Measurements from ENCODE around the gene SLIT1. TPM values are rescaled to one million over a fixed set of nuclear protein-coding genes. Genes with fewer than 3 reads are reported as not detected.

Gene SLIT1
- total RNA-seq, 2 donors from 2014 or later: 0.14 to 0.35 TPM

DNA sequence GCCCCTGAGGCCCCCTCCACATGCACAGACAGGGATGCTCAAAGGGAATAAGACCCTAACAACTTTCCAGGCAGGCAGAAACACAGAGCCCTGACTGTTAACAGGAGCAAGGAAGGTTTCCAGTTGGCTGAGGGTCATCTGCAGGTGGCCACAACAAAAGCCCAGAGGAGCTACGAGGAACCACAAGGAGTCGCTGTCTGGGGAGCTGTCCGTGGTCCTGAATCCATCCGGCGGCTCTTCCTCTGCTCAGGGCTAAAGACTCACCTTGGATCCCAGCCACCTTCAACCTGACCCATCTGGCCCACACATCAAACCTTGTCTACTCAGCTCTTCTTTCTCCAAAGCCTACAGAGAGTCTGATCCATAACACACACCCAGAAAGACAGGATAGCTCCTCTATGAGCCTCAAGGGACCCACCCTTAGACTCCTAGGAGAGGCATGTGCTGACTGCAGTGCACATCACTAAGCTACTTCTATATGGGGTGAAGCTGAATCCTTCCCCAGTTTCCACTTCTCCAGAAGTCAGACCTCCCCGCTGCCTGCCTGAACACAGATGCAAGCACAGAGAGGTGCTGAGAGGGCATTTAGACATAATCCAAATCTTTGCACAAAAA, 104.0 kb downstream of the SLIT1 start:
- peaks cover 3% of the 10 kb centered on the region for H3K27me3 ChIP-seq (replicated peaks; ENCODE audit: insufficient read depth)
- H3K9me3 ChIP-seq: no peaks in the 10 kb centered on the region
- no peak for TF ChIP-seq CTCF (IDR thresholded peaks at IDR 0.05)
- DNase-seq (ENCODE audit: low spot score) (no peak), ATAC-seq (ENCODE audit: insufficient number of reproducible peaks, low FRiP score, low read depth) (no peak)
- no peak overlapping the region for H3K4me3 ChIP-seq
- no peak overlapping the region for H3K27ac ChIP-seq
- no peaks in the 10 kb centered on the region for H3K36me3 ChIP-seq
- no peaks in the 10 kb centered on the region for H3K4me1 ChIP-seq (ENCODE audit: control insufficient read depth in 1 of 2, low read depth in 2 of 2)

DNA sequence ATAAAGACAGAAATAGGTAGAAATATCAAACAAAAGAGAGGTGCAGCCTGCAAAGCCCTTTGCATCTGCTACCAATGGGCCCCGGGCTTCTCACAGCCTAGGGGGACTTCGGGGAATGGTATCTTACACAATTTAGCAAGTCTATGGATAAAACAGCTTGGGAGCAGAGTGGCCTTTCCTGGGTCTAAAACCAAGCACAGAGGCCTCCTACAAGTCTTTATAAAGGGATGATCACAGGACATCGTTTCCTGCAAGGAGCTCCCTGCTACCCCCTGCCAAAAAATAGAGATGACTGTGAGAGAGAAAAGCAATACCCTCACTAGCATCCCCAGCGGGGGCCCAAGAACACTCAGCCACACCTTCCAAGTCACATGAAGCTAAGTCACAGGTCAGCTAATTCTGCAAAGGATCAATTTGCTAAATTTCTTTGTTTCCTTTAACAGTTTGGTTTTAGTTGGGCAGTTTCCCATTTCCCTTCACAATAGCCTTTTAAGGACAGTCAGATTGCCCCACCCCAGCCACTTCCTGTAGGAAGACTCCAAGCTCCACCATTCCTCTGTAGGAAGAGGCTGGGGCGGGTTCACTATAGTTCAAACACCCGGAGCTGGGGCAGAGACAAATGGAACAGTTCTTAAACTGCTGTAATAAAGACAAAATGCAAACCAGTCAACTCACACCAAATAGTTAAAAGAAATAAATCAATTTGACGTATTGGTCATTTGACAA, 105.5 kb downstream of the SLIT1 start:
- peaks cover 3% of the 10 kb centered on the region for H3K27me3 ChIP-seq (replicated peaks; ENCODE audit: insufficient read depth)
- ATAC-seq (ENCODE audit: insufficient number of reproducible peaks, low FRiP score, low read depth) (no peak), DNase-seq (ENCODE audit: low spot score) (no peak)
- TF ChIP-seq CTCF (IDR thresholded peaks at IDR 0.05): no peak
- no peak overlapping the region for H3K4me3 ChIP-seq
- no peaks in the 10 kb centered on the region for H3K36me3 ChIP-seq
- H3K9me3 ChIP-seq: no peaks in the 10 kb centered on the region
- H3K27ac ChIP-seq: no peak overlapping the region
- no peaks in the 10 kb centered on the region for H3K4me1 ChIP-seq (ENCODE audit: control insufficient read depth in 1 of 2, low read depth in 2 of 2)

DNA sequence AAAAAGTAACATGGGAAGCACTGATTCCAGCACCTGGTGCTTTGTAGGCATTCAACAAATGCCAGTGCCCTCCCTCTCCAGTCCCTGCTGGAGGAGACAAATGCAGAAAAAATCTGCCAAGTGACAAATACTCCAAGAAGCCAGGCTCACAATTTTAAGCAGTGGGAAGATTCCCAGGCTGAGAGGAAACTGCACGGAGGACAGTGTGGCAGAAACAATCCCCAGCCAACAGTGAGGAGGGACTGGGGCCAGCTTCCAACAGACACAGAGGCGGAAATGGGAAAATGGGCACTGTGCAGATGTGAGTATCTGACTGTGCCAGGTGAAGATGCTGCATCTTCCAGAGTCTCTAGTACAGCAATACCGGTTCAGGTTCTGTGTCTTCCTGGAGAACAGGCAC, 106.3 kb downstream of the SLIT1 start:
- TF ChIP-seq CTCF (IDR thresholded peaks at IDR 0.05): no peak
- no peak overlapping the region for H3K27ac ChIP-seq
- H3K9me3 ChIP-seq: no peaks in the 10 kb centered on the region
- DNase-seq (ENCODE audit: low spot score): no peak
- H3K4me3 ChIP-seq: no peak overlapping the region
- peaks cover 3% of the 10 kb centered on the region for H3K27me3 ChIP-seq (replicated peaks; ENCODE audit: insufficient read depth)
- ATAC-seq (ENCODE audit: insufficient number of reproducible peaks, low FRiP score, low read depth): no peak
- H3K4me1 ChIP-seq (ENCODE audit: control insufficient read depth in 1 of 2, low read depth in 2 of 2): no peaks in the 10 kb centered on the region
- no peaks in the 10 kb centered on the region for H3K36me3 ChIP-seq

DNA sequence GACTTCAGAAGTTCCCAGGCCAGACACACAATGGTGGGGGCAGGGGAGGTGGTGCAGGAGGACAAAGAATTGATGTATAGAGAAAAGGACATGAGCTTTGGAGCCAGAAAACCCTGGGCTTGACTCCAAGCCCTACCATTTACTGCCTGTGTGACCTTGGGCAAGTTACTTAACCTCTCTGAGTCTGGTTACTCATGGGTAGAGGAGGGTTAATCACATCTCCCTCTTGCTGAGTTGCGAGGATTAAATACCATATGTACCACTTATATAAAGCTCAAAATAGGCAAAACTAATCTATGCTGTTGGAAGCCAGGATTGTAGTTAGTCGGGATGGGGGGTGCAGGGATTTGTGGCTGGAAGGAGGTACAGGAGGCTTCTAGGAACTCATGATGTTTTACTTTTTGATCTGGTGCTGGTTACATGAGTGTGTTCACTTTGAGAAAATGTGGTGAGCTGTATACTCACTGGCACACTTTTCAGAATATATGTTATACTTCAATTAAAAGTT, 106.8 kb downstream of the SLIT1 start:
- no peak overlapping the region for H3K4me3 ChIP-seq
- no peak for TF ChIP-seq CTCF (IDR thresholded peaks at IDR 0.05)
- H3K27ac ChIP-seq: no peak overlapping the region
- ATAC-seq (ENCODE audit: insufficient number of reproducible peaks, low FRiP score, low read depth) (no peak), DNase-seq (ENCODE audit: low spot score) (no peak)
- no peaks in the 10 kb centered on the region for H3K4me1 ChIP-seq (ENCODE audit: control insufficient read depth in 1 of 2, low read depth in 2 of 2)
- no peaks in the 10 kb centered on the region for H3K36me3 ChIP-seq
- H3K9me3 ChIP-seq: no peaks in the 10 kb centered on the region
- peaks cover 3% of the 10 kb centered on the region for H3K27me3 ChIP-seq (replicated peaks; ENCODE audit: insufficient read depth)

DNA sequence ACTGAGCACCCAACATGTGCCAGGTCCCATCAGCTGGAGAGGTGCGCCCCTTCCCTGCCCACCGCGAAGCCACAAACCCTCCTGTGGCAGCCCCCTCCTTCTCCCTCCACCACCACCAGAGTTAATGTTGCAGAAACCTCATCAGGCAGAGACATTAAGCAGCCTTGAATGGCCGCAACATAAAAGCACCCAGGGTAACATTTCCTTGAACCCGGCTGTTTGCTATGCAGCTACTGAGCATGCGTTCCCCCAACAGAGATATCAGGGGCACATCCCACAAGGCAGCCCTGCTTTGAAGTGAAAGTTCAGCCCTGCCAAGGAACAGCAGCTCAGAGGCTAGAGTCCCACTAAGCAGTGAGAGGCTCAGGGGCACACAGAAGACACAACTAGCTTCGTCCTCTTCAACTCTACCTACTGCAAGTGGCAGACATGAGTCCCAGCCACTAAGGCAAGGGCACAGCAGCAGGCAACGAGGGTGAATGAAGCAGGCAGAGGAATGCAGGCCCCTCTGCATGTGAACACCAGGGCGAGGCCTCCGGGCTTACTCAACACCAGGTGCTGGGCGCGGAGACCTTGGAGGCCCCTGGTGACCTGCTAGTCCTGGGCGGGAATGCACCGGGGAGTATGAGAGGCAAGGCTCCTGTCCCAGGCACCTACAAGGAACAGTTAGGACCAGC, 107.4 kb downstream of the SLIT1 start:
- no peak for TF ChIP-seq CTCF (IDR thresholded peaks at IDR 0.05)
- H3K27me3 ChIP-seq (replicated peaks; ENCODE audit: insufficient read depth): peaks cover 3% of the 10 kb centered on the region
- no peaks in the 10 kb centered on the region for H3K9me3 ChIP-seq
- DNase-seq (ENCODE audit: low spot score) (no peak), ATAC-seq (ENCODE audit: insufficient number of reproducible peaks, low FRiP score, low read depth) (no peak)
- H3K27ac ChIP-seq: no peak overlapping the region
- H3K4me1 ChIP-seq (ENCODE audit: control insufficient read depth in 1 of 2, low read depth in 2 of 2): no peaks in the 10 kb centered on the region
- H3K36me3 ChIP-seq: no peaks in the 10 kb centered on the region
- no peak overlapping the region for H3K4me3 ChIP-seq
